Kidney epithelial cell (primary cell): ENCODE measurements around the gene TRAPPC11. TPM values are rescaled to one million over a fixed set of nuclear protein-coding genes. Genes with fewer than 3 reads are reported as not detected.

ENCODE experiments used
- DNase-seq: peaks from one replicate; pipeline ENCODE4 v3.0.0-alpha.2; 2010; ENCODE audit warnings: low read depth
- H3K27me3 ChIP-seq: 2 replicates; pipeline ENCODE4 v1.6.0; 2011; ENCODE audit warnings: low read length; ENCODE audit not compliant: control insufficient read depth, insufficient read depth
- H3K36me3 ChIP-seq: 2 replicates; pipeline ENCODE4 v1.5.1; 2011; ENCODE audit warnings: low read length; ENCODE audit not compliant: control insufficient read depth, insufficient read depth
- H3K4me3 ChIP-seq: 2 replicates; pipeline ENCODE4 v1.5.1; 2011; ENCODE audit warnings: low read depth, mild to moderate bottlenecking, control low read depth, low read length
- CTCF ChIP-seq: IDR thresholded peaks from 2 replicates; pipeline ENCODE4 v1.5.1; 2011; ENCODE audit warnings: mild to moderate bottlenecking, moderate library complexity, low read length, control low read depth, inconsistent platforms; ENCODE audit not compliant: insufficient read depth, poor library complexity, severe bottlenecking
- total RNA-seq: library from RNA; depleted of rRNA; stranded (reverse); fragments of >200 nt; gene quantifications from 2 replicates; pipeline ENCODE4 v1.2.3, GENCODE V29; 2015

Gene TRAPPC11
- total RNA-seq, 1 donor from 2014 or later: 30.3 TPM

GRCh38 chr4:183747931-183748670 is 89.0 kb downstream of the TRAPPC11 start:
- no peak for DNase-seq
- no peak for TF ChIP-seq CTCF
- H3K27me3 ChIP-seq: no peaks in the 10 kb centered on the region
- no peaks in the 10 kb centered on the region for H3K36me3 ChIP-seq
- no peak overlapping the region for H3K4me3 ChIP-seq

GRCh38 chr4:183751106-183751505 is 92.0 kb downstream of the TRAPPC11 start:
- Histone ChIP-seq H3K4me3 (no peak overlapping the region), H3K36me3 (no peaks in the 10 kb centered on the region), H3K27me3 (no peaks in the 10 kb centered on the region)
- TF ChIP-seq CTCF: no peak
- no peak for DNase-seq

GRCh38 chr4:183755596-183755995 is 96.5 kb downstream of the TRAPPC11 start:
- no peak for DNase-seq
- TF ChIP-seq CTCF: no peak
- Histone ChIP-seq H3K36me3 (no peaks in the 10 kb centered on the region), H3K27me3 (no peaks in the 10 kb centered on the region), H3K4me3 (no peak overlapping the region)

GRCh38 chr4:183757060-183757459 is 98.0 kb downstream of the TRAPPC11 start:
- TF ChIP-seq CTCF: no peak
- Histone ChIP-seq H3K4me3 (no peak overlapping the region), H3K27me3 (no peaks in the 10 kb centered on the region), H3K36me3 (no peaks in the 10 kb centered on the region)
- DNase-seq: no peak

GRCh38 chr4:183758061-183758757 is 99.1 kb downstream of the TRAPPC11 start:
- DNase-seq: no peak

More at GRCh38 chr4:183758061-183758757, 99.1 kb downstream of the TRAPPC11 start:
- no peaks in the 10 kb centered on the region for H3K27me3 ChIP-seq
- H3K36me3 ChIP-seq: no peaks in the 10 kb centered on the region
- peak; percentile 40 for TF ChIP-seq CTCF
- H3K4me3 ChIP-seq: no peak overlapping the region
